Neuron (in vitro differentiated cells): Measurements from ENCODE around the gene CLIC5.

Source experiments
- H2AFZ ChIP-seq: one replicate; pipeline ENCODE4 v1.6.1; 2013; ENCODE audit warnings: low read depth, mild to moderate bottlenecking, inconsistent platforms, low read length, moderate library complexity
- H3K27me3 ChIP-seq: one replicate; pipeline ENCODE4 v1.6.1; 2013; ENCODE audit warnings: low read length; ENCODE audit not compliant: insufficient read depth
- H3K36me3 ChIP-seq: one replicate; pipeline ENCODE4 v1.6.1; 2013; ENCODE audit warnings: low read length; ENCODE audit not compliant: insufficient read depth
- H3K4me1 ChIP-seq: one replicate; pipeline ENCODE4 v1.6.1; 2013; ENCODE audit warnings: low read length; ENCODE audit not compliant: insufficient read depth
- H3K4me3 ChIP-seq: 2 replicates; pipeline ENCODE4 v1.5.1; 2013; ENCODE audit warnings: mild to moderate bottlenecking, low read length, moderate library complexity
- H3K9me3 ChIP-seq: one replicate; pipeline ENCODE4 v1.6.1; 2013; ENCODE audit warnings: low read length

CLIC5 gene

DNA sequence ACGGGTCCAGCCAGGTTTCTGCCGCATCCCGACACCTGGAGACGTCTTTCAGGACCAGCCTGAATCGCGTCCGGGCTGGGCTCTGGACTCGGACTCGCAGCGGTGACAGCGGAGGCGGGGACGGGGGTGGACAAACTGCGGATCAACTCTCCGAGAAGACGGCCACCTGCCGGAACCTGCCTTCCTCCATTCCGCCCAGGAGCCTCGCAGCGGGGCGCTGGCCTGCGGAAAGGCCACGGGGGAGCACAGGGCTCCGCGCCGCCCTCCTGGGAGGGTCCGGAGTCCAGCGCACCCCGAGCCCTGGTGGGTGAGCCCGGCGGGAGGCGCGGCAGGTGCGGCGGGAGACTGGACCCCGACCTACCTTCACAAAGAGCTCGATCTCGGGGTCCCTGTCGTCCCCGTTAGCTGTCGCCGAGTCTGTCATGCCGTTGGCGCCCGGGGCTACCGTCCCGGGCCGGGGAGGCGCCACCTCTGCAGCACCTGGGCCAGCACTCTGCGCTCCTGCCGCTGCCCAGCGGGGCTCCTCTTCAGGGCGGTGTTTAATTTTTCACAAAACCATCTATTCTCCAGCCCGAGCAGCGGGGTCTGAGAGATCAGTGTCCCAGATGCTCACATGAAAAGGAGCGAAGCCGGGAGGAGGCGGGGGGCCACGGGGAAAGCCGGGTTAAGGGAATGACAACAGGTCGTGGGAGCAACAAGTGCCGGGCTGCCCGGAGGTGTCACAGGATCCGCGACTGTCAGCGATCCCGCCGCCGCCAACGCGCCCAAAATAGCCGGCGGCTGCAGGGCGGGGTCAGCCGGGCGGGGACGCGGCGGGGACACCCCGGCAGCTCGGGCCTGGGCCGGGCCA lies at the start of gene CLIC5:
CLIC5 (minus strand) TSS at position 742 of the 850 bp plus-strand sequence; CDS start at position 424, 318 bp downstream.
- Histone ChIP-seq H3K27me3 (peaks cover 55% of the 10 kb centered on the region), H3K4me1 (peaks cover 12% of the 10 kb centered on the region), H3K4me3 (no peak within 1 kb of the TSS), H2AFZ (peak within 1 kb of the TSS; percentile 67), H3K9me3 (no peaks in the 10 kb centered on the region), H3K36me3 (no peaks in the 10 kb centered on the region)

DNA sequence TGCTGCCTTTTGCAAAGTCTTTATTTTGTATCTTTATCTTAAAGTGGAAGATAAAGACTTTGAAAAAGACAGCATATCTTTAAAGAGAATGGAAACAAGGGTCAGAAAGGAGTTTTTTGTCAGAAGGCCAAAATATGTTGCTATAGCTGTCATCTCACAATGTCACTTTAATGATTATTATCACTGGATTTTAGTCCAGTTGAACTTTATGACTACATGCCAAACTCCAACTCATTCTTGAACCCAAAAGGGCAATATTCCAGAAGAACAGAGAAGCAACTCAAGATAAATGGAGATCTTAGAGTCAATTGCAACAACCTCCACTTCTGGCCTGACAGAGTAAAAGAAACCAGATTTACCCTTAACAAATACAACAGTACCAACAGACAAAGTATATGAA lies 47.3 kb upstream of the CLIC5 start:
- H3K4me3 ChIP-seq: no peak overlapping the region
- H2AFZ ChIP-seq: no peak overlapping the region
- H3K27me3 ChIP-seq: no peaks in the 10 kb centered on the region
- H3K9me3 ChIP-seq: no peaks in the 10 kb centered on the region
- no peaks in the 10 kb centered on the region for H3K36me3 ChIP-seq
- peaks cover 2% of the 10 kb centered on the region for H3K4me1 ChIP-seq

DNA sequence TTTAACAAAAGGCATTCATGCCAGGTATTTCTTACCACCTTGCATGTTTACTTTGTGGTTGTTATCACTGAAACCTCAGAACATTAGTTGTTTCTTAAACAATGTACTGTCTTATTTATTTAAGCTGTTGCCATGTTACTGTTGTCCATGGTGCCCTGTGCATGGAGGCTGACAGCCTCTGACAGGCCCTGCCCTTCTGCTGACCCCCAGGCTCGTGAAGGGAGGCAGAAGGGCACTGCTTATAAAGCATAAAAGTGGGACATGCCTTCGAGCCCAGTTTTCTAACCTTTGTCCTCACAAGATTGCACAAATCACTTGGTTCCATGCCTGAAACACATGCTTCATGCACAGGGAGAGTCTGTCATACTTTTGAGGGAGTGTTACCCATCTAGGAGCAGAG lies 46.7 kb upstream of the CLIC5 start:
- Histone ChIP-seq H3K4me1 (peaks cover 2% of the 10 kb centered on the region), H3K4me3 (no peak overlapping the region), H3K27me3 (no peaks in the 10 kb centered on the region), H3K9me3 (no peaks in the 10 kb centered on the region), H2AFZ (no peak overlapping the region), H3K36me3 (no peaks in the 10 kb centered on the region)

DNA sequence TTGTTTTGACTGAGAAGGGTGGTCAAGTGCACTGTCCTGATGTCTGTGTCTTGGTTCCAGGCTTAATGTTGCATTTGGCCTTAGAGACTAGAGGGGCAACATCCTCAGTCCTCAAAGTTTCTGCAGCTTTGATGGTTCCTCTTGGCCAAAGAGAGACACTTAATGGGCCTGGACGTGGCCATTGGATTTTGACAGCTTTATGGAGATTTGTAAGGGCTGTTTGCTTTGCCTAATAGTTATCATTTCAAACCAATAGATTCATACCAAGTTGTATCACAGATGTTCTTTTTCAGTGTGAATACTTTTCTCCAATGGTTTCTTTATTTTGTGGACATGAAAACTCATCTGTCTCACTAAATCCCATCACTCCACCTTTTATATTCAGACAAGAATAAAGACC lies 45.8 kb upstream of the CLIC5 start:
- Histone ChIP-seq H3K4me1 (peaks cover 2% of the 10 kb centered on the region), H3K36me3 (no peaks in the 10 kb centered on the region), H2AFZ (no peak overlapping the region), H3K9me3 (no peaks in the 10 kb centered on the region), H3K4me3 (no peak overlapping the region), H3K27me3 (no peaks in the 10 kb centered on the region)

DNA sequence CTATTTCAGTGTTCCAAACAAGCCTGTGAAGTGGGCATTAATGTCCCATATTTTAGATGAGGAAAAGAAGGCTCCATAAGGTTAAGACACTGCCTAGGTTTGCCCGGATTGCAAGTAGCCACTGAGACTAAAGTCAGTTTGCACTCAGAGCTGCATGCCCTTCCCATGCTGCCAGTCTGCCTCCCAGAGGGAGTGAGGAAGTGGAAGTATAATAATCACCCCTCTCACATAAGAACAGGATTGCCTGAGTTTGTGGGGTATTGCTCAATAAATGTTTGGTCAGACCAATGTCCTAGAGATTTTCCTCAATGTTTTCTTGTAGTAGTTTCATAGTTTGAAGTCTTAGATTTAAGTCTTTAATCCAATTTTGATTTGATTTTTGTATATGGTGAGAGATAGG lies 43.9 kb upstream of the CLIC5 start:
- no peaks in the 10 kb centered on the region for H3K4me1 ChIP-seq
- H2AFZ ChIP-seq: no peak overlapping the region
- no peaks in the 10 kb centered on the region for H3K9me3 ChIP-seq
- H3K4me3 ChIP-seq: no peak overlapping the region
- H3K36me3 ChIP-seq: no peaks in the 10 kb centered on the region
- no peaks in the 10 kb centered on the region for H3K27me3 ChIP-seq

DNA sequence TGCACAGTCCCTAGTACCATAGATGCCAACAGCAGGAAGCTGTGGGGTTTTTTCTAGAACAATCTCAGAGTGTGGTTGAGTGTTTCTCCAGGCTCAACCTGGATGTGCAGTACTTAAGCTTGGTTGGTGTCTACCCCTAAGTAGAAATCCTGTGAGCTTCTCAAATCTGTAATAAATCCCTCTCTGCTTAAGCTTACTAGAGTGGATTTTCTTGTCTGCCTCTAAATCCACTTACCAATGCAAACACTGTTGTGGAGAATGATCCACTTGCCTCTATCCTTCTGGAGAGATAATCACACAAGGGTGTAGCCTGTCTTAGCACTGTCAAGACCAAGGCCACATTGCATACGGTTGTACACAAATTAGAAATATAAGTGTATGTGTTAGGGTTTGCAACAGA lies 43.3 kb upstream of the CLIC5 start:
- no peak overlapping the region for H2AFZ ChIP-seq
- H3K4me3 ChIP-seq: no peak overlapping the region
- H3K27me3 ChIP-seq: no peaks in the 10 kb centered on the region
- H3K9me3 ChIP-seq: no peaks in the 10 kb centered on the region
- no peaks in the 10 kb centered on the region for H3K36me3 ChIP-seq
- no peaks in the 10 kb centered on the region for H3K4me1 ChIP-seq

DNA sequence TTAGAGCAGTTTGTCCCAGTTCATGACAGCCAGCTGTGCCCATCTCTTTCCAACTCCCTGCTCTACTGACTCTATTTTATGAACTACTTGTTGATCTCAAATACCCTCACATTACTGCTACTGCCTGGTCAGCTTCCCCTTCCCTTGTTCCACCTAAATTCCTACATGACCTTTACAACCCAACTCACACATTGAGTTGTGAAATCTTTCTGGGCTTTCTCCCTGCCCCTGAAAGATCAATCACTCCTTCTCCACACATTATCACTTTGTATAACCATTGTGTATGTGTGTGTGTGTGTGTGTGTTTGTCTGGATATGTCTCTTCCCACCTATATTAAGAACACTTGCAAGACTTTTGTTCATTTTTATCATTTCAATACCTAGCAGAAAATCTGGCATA lies 42.1 kb upstream of the CLIC5 start:
- H3K27me3 ChIP-seq: no peaks in the 10 kb centered on the region
- H3K4me1 ChIP-seq: no peaks in the 10 kb centered on the region
- H3K4me3 ChIP-seq: no peak overlapping the region
- H3K9me3 ChIP-seq: no peaks in the 10 kb centered on the region
- no peaks in the 10 kb centered on the region for H3K36me3 ChIP-seq
- no peak overlapping the region for H2AFZ ChIP-seq

DNA sequence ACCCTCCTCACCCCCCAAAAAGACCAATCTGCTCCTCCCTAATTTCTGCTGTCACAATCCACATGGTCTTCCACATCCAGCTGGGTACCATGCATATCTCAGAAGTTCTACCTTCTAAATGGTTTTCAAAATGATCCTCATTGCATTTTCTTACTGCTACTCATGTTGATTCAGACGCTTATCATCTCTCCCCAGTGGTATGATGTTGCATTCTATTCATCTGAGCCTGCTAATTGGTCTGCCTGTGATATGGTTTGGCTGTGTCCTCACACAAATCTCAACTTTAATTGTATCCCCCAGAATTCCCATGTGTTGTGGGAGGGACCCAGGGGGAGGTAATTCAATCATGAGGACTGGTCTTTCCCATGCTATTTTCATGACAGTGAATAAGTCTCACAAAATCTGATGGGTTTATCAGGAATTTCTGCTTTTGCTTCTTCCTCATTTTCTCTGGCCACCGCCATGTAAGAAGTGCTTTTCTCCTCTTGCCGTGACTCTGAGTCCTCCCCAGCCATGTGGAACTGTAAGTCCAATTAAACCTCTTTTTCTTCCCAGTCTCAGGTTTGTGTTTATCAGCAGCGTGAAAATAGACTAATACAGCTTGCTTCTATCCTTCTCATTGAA lies 41.4 kb upstream of the CLIC5 start:
- no peak overlapping the region for H2AFZ ChIP-seq
- no peaks in the 10 kb centered on the region for H3K27me3 ChIP-seq
- no peaks in the 10 kb centered on the region for H3K36me3 ChIP-seq
- H3K9me3 ChIP-seq: no peaks in the 10 kb centered on the region
- no peak overlapping the region for H3K4me3 ChIP-seq
- H3K4me1 ChIP-seq: no peaks in the 10 kb centered on the region

DNA sequence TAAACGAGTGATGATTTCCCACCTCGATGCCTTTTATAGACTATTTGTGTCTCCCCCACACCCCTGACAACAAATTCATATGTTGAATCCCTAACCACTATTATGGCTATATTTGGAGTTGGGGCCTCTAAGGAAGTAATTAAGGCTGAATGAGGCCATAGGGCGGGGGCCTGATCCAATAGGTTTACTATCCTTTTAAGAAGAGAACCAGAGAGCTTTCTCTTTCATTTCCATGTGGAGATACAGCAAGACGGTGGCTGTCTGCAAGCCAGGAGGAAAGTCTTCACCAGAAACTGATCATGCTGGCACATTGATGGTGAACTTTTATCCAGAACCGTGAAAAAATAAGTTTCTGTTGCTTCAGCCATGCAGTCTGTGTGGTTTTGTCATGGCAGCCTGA lies 38.9 kb upstream of the CLIC5 start:
- no peaks in the 10 kb centered on the region for H3K9me3 ChIP-seq
- H3K36me3 ChIP-seq: no peaks in the 10 kb centered on the region
- no peaks in the 10 kb centered on the region for H3K4me1 ChIP-seq
- no peaks in the 10 kb centered on the region for H3K27me3 ChIP-seq
- H3K4me3 ChIP-seq: no peak overlapping the region
- no peak overlapping the region for H2AFZ ChIP-seq

DNA sequence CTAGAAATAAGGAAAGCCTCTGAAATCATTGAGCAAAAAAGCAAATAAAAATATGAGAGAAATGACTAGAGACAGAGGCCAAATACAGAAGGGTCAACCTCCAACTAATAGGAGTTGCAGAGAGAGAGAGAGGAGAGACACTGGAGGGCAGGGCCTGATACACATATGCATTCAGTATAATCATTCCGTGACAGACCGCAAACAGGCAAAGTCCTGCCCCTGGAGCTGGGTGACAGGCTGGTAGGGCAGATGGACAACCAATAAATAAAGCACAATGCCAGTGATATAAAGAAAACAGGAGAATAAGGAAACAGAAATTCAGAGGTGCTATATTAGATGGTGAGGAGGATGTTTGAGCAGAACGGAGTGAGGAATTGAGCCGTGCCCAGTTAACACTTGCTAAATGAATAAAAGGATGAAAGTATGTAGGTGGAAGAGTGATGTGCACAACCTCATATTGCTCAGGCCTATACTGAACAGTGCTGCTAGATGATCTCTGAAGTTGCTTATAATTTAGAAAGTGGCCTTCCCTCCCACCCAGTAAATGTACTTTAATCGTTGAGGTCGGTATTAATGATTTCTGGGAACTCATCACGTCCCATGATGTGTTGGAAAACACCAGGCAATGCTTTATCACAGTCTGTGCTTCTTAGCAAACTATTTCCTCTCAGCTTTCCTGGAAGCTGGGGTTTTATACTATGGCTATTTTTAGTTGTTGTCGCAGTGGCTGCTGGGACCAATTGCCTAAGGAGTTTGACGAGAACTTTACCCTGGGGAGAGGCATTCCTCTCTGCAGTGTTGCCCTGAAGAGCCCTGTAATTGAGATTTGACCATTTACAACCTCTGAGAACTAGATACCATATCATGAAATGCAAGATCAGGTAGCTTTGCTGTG lies 37.6 kb upstream of the CLIC5 start:
- Histone ChIP-seq H3K4me1 (no peaks in the 10 kb centered on the region), H2AFZ (no peak overlapping the region), H3K27me3 (no peaks in the 10 kb centered on the region), H3K4me3 (no peak overlapping the region), H3K36me3 (no peaks in the 10 kb centered on the region), H3K9me3 (no peaks in the 10 kb centered on the region)

DNA sequence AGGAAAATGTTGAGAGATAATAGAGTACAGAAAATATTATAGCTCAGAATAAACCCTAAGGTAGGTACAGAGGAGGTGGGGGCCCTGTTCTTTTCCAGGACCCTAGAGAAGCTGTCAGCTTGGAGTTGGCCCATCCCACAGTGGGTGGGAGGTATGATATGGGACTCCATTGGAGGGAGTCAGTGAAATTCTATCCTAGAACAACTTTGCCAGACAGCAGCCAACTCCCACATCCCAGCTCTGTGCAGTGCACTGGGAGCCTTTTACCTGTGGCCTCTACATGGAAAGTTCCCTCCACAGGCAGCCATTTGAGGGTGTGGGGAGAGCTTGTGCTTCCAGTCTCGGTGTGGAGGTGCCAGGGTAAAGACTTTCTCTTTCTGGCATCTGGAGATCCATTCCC lies 36.8 kb upstream of the CLIC5 start:
- H3K4me3 ChIP-seq: no peak overlapping the region
- H3K36me3 ChIP-seq: no peaks in the 10 kb centered on the region
- H3K4me1 ChIP-seq: no peaks in the 10 kb centered on the region
- H3K9me3 ChIP-seq: no peaks in the 10 kb centered on the region
- H2AFZ ChIP-seq: no peak overlapping the region
- no peaks in the 10 kb centered on the region for H3K27me3 ChIP-seq

DNA sequence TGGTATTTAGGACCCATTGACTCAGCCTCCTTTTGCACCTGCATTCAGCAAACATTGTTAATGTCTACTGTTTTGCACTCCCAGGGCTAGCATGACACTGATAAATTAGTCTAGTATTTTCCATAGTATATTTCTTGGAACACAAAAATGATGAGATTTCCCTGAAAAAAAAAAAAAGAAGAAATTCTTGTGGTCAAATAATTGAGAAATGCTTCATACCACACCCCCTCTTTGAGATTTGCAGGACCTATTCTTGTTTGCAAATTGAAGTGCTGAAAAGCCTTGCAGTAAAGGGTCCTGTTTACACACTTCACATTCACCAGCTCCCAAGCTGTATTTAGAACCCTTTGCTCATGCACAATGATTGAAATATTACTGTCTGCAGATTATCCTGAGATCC lies 36.3 kb upstream of the CLIC5 start:
- no peaks in the 10 kb centered on the region for H3K27me3 ChIP-seq

DNA sequence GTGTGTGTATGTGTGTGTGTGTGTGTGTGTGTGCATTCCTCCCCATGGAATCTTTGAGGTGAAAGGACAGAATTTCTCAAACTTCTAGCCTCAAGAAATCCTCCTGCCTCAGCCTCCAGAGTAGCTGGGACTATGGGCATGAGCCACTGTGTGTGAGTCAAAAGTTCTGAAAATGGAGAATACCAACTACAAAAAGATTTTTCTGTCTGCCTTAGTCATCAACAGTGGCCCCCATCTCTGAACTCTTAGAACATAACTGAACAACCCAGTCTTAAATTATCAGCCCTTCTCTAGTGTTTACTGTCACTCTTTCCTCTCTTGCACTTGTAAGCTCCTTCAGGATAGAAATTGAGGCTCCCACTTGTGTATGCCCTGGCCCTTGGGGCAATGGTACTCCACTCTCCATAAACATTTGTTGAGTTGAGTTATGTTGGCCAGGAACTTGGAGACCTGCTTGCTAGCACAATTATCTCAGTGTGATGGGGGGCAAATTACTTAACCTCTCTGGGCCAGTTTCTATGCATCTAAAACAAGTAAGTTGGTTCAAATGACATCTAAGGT lies 35.3 kb upstream of the CLIC5 start:
- no peaks in the 10 kb centered on the region for H3K4me1 ChIP-seq
- H2AFZ ChIP-seq: no peak overlapping the region
- H3K4me3 ChIP-seq: no peak overlapping the region
- no peaks in the 10 kb centered on the region for H3K27me3 ChIP-seq
- no peaks in the 10 kb centered on the region for H3K36me3 ChIP-seq
- H3K9me3 ChIP-seq: no peaks in the 10 kb centered on the region

More for the DNA sequence above, 36.3 kb upstream of the CLIC5 start:
- no peaks in the 10 kb centered on the region for H3K9me3 ChIP-seq
- no peaks in the 10 kb centered on the region for H3K36me3 ChIP-seq
- no peak overlapping the region for H2AFZ ChIP-seq
- H3K4me3 ChIP-seq: no peak overlapping the region
- H3K4me1 ChIP-seq: no peaks in the 10 kb centered on the region
